Measurements from ENCODE around the gene CELF2.

GRCh38 chr10:11161910-11162309 is 144.2 kb downstream of the CELF2 start:
- TF ChIP-seq, protein P1, sequence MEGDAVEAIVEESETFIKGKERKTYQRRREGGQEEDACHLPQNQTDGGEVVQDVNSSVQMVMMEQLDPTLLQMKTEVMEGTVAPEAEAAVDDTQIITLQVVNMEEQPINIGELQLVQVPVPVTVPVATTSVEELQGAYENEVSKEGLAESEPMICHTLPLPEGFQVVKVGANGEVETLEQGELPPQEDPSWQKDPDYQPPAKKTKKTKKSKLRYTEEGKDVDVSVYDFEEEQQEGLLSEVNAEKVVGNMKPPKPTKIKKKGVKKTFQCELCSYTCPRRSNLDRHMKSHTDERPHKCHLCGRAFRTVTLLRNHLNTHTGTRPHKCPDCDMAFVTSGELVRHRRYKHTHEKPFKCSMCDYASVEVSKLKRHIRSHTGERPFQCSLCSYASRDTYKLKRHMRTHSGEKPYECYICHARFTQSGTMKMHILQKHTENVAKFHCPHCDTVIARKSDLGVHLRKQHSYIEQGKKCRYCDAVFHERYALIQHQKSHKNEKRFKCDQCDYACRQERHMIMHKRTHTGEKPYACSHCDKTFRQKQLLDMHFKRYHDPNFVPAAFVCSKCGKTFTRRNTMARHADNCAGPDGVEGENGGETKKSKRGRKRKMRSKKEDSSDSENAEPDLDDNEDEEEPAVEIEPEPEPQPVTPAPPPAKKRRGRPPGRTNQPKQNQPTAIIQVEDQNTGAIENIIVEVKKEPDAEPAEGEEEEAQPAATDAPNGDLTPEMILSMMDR (conservative IDR thresholded peaks at IDR 0.05): no peak
- no peak for TF ChIP-seq ZFX (IDR thresholded peaks at IDR 0.05)
